Upper lobe of left lung (tissue), 4 donors: ENCODE data around the gene UNC5C.

ENCODE experiments used
- EP300 ChIP-seq, 4 donors: sonication (generic); formaldehyde crosslinking; IDR thresholded peaks; one replicate each; pipeline ENCODE4 v1.5.1; 2017; ENCODE audit warnings: antibody characterized with exemption in 4 of 4, control low read depth in 2 of 4
- POLR2A ChIP-seq, 4 donors: fragments of 450-650 bp; IDR thresholded peaks; one replicate each; pipeline ENCODE4 v1.5.1; 2016 to 2017; ENCODE audit warnings: antibody characterized with exemption in 4 of 4, mild to moderate bottlenecking in 2 of 4
- POLR2AphosphoS5 ChIP-seq, 2 donors: sonication (generic); formaldehyde crosslinking; IDR thresholded peaks; one replicate each; pipeline ENCODE4 v1.5.1; 2017; ENCODE audit warnings: antibody characterized with exemption in 2 of 2
- TF ChIP-seq, protein P1 (sequence below), 6 experiments: fragments of 450-650 bp in 4 of 6; fragments of 200-600 bp in 2 of 6; sonication (generic) in 2 of 6; IDR thresholded peaks; one replicate each; pipeline ENCODE4 v1.5.1; 2016 to 2019; ENCODE audit warnings: antibody characterized with exemption in 6 of 6

DNA sequence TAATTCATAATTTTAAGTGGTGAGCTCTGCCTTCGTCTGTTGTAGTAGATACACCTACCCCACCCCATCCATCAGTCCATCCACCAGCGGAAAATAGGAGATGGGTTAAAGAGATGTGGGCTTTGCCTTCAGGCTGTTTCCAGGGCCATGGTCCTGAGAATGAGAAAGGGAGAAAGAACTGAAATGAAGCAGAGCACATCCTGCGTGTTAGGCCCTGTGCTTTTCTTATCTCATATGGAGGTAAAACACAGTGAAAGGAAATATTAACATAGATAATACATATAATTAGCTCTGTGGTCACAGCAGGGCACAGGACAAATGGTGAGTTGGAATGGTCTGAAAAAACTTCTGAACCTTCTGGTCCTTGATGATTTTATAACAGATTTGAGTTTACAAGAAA lies 397.5 kb downstream of the UNC5C start:
- TF ChIP-seq, protein P1, sequence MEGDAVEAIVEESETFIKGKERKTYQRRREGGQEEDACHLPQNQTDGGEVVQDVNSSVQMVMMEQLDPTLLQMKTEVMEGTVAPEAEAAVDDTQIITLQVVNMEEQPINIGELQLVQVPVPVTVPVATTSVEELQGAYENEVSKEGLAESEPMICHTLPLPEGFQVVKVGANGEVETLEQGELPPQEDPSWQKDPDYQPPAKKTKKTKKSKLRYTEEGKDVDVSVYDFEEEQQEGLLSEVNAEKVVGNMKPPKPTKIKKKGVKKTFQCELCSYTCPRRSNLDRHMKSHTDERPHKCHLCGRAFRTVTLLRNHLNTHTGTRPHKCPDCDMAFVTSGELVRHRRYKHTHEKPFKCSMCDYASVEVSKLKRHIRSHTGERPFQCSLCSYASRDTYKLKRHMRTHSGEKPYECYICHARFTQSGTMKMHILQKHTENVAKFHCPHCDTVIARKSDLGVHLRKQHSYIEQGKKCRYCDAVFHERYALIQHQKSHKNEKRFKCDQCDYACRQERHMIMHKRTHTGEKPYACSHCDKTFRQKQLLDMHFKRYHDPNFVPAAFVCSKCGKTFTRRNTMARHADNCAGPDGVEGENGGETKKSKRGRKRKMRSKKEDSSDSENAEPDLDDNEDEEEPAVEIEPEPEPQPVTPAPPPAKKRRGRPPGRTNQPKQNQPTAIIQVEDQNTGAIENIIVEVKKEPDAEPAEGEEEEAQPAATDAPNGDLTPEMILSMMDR (IDR thresholded peaks at IDR 0.05) = no peak
- TF ChIP-seq POLR2A (IDR thresholded peaks at IDR 0.05) (no peak), POLR2AphosphoS5 (IDR thresholded peaks at IDR 0.05) (no peak), EP300 (IDR thresholded peaks at IDR 0.05) (no peak)
